Mucosa of descending colon (tissue), 3 donors: Measurements from ENCODE around the gene TNIK. TPM values are rescaled to one million over a fixed set of nuclear protein-coding genes. Genes with fewer than 3 reads are reported as not detected.
"Not testable (repeated sequence)": the region's sequence is repeated elsewhere in the genome, so short reads cannot be mapped to it uniquely, and the experiment has no call there.

Source experiments
- ATAC-seq: fragments of 200-7000 bp; cut with Tn5 transposase; one replicate; pipeline ENCODE4 v1.9.1; 2020; ENCODE audit warnings: mild to moderate bottlenecking, moderate library complexity
- DNase-seq, 3 donors: peaks; one replicate each; pipeline ENCODE4 v3.0.0-alpha.2; 2020
- H3K36me3 ChIP-seq: fragments of 200-600 bp; one replicate; pipeline ENCODE4 v1.8.0; 2021; ENCODE audit warnings: low read depth, mild to moderate bottlenecking
- H3K4me1 ChIP-seq: fragments of 200-600 bp; one replicate; pipeline ENCODE4 v1.8.0; 2021; ENCODE audit warnings: low read depth, mild to moderate bottlenecking
- H3K4me3 ChIP-seq: fragments of 200-600 bp; one replicate; pipeline ENCODE4 v1.8.0; 2021; ENCODE audit warnings: mild to moderate bottlenecking
- H3K9me3 ChIP-seq: fragments of 200-600 bp; one replicate; pipeline ENCODE4 v1.8.0; 2021; ENCODE audit warnings: mild to moderate bottlenecking
- intact Hi-C, 2 donors: fragments of 100-400 bp; cut with DNase I in 1 of 2; cut with micrococcal nuclease in 1 of 2; formaldehyde crosslinking; loops; one replicate each; pipeline versions ENCODE4 v1.11.0 to v1.11.1; 2022; cut with DNase I, micrococcal nuclease
- total RNA-seq, 3 donors: library from RNA; stranded (reverse); fragmentation: NEBNext Ultra II Directional in 2 of 3; extraction: Animal tissue kit (Norgen Biotek cat#: 25700) in 2 of 3; gene quantifications; one replicate each; pipeline versions ENCODE4 v1.2.1 to v1.2.4, GENCODE V29; 2021 to 2023
- TF ChIP-seq, protein P1 (sequence below): fragments of 200-600 bp; IDR thresholded peaks from one replicate; pipeline ENCODE4 v1.8.0; 2022; ENCODE audit warnings: antibody characterized with exemption, mild to moderate bottlenecking
- donor health status: DM: no; HTN: no; CAD: no; lungs with moderate emphysema.
- donor health status: DM: no; HTN: no; CAD: no.
- donor health status: DM: no; HTN: yes; CAD: no.

TNIK gene
- total RNA-seq, 3 donors from 2014 or later, result 27.2 to 33.0 (median 28.0) TPM

DNA sequence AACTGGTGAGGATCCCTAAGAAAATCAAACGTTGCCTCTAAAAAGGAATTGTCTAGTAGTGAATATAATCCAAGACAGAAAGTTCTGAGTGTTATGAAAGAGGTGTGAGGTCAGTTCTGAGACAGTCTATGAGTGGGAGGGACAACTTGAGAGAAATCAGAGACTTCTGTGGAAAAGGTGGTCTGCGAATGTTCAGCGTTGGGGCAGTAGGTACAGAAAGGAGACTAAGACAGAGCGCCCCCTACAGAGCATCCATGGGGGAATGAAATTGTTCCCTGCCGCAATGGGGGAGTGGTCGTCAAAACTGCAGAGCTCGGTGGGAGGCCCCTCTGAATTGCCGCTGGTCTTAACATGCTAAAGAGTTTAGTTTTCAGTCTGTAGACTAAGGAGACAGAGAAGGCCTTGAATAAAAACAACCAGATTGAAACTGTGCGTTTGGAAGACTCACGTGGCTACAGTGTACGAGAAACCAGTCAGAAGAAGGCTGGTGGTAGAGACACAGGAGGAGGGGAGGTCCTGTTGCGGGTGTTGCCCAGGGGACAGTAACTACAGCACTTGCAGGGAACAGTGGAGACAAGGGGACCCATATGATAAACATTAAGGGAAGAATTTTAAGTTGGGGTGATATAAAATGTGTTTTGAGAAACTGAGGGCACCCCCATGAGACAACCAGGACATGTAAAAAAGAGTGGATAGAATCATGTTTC lies 6.9 kb downstream of the TNIK start:
- no peak overlapping the region for H3K4me3 ChIP-seq
- TF ChIP-seq, protein P1, sequence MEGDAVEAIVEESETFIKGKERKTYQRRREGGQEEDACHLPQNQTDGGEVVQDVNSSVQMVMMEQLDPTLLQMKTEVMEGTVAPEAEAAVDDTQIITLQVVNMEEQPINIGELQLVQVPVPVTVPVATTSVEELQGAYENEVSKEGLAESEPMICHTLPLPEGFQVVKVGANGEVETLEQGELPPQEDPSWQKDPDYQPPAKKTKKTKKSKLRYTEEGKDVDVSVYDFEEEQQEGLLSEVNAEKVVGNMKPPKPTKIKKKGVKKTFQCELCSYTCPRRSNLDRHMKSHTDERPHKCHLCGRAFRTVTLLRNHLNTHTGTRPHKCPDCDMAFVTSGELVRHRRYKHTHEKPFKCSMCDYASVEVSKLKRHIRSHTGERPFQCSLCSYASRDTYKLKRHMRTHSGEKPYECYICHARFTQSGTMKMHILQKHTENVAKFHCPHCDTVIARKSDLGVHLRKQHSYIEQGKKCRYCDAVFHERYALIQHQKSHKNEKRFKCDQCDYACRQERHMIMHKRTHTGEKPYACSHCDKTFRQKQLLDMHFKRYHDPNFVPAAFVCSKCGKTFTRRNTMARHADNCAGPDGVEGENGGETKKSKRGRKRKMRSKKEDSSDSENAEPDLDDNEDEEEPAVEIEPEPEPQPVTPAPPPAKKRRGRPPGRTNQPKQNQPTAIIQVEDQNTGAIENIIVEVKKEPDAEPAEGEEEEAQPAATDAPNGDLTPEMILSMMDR, result no peak
- no peaks in the 10 kb centered on the region for H3K9me3 ChIP-seq
- H3K4me1 ChIP-seq, result peaks cover 19% of the 10 kb centered on the region
- DNase-seq, result no peak
- no peak for ATAC-seq
- no peaks in the 10 kb centered on the region for H3K36me3 ChIP-seq
- intact Hi-C loops, result no loop called here

DNA sequence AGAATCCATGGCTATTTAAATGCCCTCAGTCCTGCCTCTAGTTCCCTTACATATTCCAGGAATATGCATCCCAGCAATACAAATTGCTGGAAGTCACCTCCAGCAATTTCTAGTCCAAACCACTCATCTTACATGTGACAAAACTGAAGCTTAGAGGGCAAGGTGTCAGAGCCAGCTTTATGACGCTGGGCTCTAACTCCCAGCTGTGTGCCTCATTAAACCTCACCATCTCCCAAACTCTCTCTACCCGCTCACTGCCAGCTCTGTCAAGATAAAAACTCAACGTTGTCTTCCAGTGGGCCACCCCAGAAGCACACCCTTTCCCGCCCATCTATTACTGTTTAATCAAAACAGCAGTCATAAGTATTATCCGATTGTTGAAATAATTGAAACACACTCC lies 7.9 kb downstream of the TNIK start:
- peaks cover 17% of the 10 kb centered on the region for H3K4me1 ChIP-seq
- DNase-seq (no peak), ATAC-seq (no peak)
- TF ChIP-seq, protein P1, result no peak
- no peaks in the 10 kb centered on the region for H3K36me3 ChIP-seq
- no peak overlapping the region for H3K4me3 ChIP-seq
- intact Hi-C loops, result no loop called here
- H3K9me3 ChIP-seq, result no peaks in the 10 kb centered on the region

DNA sequence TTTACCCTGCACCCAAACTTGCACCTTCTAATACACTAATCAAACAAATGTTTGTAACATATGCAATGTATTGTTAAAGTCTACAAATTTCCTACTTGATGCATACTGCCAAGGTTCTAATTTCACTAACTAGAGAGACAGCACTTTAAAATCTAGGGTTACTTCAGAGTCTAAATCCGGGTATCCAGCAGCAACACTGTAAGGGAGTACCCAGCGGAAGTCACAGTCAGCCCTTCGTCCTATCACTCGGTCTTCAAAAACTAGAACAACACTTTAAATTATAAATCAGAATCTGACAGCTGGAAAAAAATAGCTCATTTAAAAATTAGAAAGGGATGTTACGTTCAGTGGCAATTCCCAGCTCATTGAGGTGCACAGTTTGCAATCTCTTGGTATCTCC lies 8.3 kb downstream of the TNIK start:
- Histone ChIP-seq H3K9me3 (no peaks in the 10 kb centered on the region), H3K36me3 (no peaks in the 10 kb centered on the region), H3K4me3 (no peak overlapping the region), H3K4me1 (peaks cover 14% of the 10 kb centered on the region)
- TF ChIP-seq, protein P1, result no peak
- intact Hi-C loops, result no loop called here
- no peak for DNase-seq
- no peak for ATAC-seq

DNA sequence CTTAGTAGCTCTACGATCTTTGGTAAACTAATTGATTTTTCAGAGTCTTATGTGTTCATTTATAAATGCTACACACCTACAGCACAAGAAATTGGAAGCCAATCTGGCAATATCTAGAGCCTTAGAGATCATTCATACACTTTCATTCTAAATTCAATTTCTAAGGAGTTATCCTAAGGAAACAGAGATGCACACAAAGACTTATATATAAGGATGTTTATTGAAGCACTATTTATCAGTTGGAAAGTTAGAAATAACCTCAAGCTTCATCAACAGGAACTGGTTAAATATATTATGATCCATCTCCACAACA lies 12.7 kb downstream of the TNIK start:
- ATAC-seq, DNase-seq, H3K9me3 ChIP-seq, H3K36me3 ChIP-seq, H3K4me1 ChIP-seq, H3K4me3 ChIP-seq, intact Hi-C loops: not testable (repeated sequence)

DNA sequence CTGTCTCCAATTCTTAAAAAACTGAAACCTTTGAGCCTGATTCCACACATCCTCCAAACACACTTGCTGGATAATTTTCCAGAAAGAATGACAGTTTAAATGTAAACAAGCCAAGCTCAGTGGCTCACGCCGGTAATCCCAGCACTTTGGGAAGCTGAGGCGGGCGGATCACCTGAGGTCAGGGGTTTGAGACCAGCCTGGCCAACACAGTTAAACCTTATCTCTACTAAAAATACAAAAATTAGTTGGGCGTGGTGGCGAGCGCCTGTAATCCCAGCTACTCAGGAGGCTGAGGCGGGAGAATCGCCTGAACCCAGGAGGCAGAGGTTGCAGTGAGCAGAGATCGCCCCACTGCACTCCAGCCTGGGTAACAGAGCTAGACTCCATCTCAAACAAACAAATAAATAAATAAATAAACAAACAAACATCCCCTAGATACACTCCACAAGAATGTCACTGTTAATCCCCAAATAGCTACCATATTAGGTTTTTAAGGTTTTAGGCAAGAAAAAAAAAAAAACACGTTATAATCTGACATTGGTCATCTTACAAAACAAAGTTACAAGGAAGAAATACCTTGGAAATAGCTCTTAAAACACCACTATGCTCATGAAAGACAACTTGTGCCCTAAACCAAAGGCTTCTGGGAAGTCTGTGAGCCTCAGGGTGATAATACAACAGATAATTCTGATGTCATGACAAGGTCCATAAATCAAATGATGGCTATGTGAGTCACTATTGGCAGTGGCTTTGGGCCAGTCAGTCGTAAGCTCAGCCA lies 13.2 kb downstream of the TNIK start:
- Histone ChIP-seq H3K9me3 (no peaks in the 10 kb centered on the region), H3K4me1 (peaks cover 7% of the 10 kb centered on the region), H3K4me3 (no peak overlapping the region), H3K36me3 (no peaks in the 10 kb centered on the region)
- intact Hi-C loops, result no loop called here
- DNase-seq, result no peak
- TF ChIP-seq, protein P1, result no peak
- peak; percentile 71 for ATAC-seq

DNA sequence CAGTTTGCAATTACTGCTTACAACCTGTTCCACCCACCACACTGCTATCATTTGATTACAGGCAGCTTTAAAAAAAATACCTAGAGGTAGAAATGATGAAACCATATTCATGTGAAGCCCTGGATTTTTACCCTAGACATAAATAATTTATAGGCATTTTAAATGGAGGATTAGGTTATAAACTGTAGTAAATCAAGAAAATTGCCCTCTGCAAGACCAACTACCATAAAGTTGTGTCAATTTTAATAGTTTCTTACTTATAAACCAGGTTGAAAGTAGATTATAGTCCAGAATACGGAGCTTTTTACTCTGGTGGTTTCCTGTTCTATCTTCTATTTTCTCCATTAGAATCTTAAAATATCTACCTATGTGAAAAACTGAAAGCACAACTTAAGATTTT lies 13.9 kb downstream of the TNIK start:
- Histone ChIP-seq H3K4me3 (no peak overlapping the region), H3K9me3 (no peaks in the 10 kb centered on the region), H3K4me1 (peaks cover 7% of the 10 kb centered on the region), H3K36me3 (no peaks in the 10 kb centered on the region)
- ATAC-seq (no peak), DNase-seq (no peak)
- TF ChIP-seq, protein P1, result no peak
- intact Hi-C loops, result no loop called here
